ACC112 (cell line): ENCODE data around the gene CLNS1A.

Experiments
- H2AFZ ChIP-seq: fragments of 200-600 bp; sonication (generic); one replicate; pipeline ENCODE4 v1.6.0; 2017; ENCODE audit warnings: antibody characterized with exemption, low read length; ENCODE audit not compliant: unreplicated experiment
- H3K27ac ChIP-seq: fragments of 200-600 bp; sonication (generic); 2 replicates; pipeline ENCODE4 v1.5.1; 2014; ENCODE audit warnings: low read depth, mild to moderate bottlenecking, antibody characterized with exemption, low read length, moderate library complexity
- H3K27me3 ChIP-seq: fragments of 200-600 bp; sonication (generic); 2 replicates; pipeline ENCODE4 v1.6.1; 2014; ENCODE audit warnings: mild to moderate bottlenecking, antibody characterized with exemption, low read length, moderate library complexity, mixed read lengths; ENCODE audit not compliant: insufficient read depth
- H3K36me3 ChIP-seq: fragments of 200-600 bp; sonication (generic); 2 replicates; pipeline ENCODE4 v1.6.1; 2016; ENCODE audit warnings: mild to moderate bottlenecking, antibody characterized with exemption, low read length, moderate library complexity, mixed read lengths; ENCODE audit not compliant: insufficient read depth
- H3K4me1 ChIP-seq: fragments of 200-600 bp; sonication (generic); one replicate; pipeline ENCODE4 v1.6.1; 2016; ENCODE audit warnings: low read length, mixed read lengths; ENCODE audit not compliant: insufficient read depth, unreplicated experiment, control insufficient read depth
- H3K4me3 ChIP-seq: fragments of 200-600 bp; sonication (generic); 2 replicates; pipeline ENCODE4 v1.5.1; 2014; ENCODE audit warnings: mild to moderate bottlenecking, low read depth, low read length
- H3K79me2 ChIP-seq: fragments of 200-600 bp; sonication (generic); one replicate; pipeline ENCODE4 v1.6.0; 2016; ENCODE audit warnings: low read length; ENCODE audit not compliant: control insufficient read depth, unreplicated experiment, insufficient read depth

The CLNS1A gene

DNA sequence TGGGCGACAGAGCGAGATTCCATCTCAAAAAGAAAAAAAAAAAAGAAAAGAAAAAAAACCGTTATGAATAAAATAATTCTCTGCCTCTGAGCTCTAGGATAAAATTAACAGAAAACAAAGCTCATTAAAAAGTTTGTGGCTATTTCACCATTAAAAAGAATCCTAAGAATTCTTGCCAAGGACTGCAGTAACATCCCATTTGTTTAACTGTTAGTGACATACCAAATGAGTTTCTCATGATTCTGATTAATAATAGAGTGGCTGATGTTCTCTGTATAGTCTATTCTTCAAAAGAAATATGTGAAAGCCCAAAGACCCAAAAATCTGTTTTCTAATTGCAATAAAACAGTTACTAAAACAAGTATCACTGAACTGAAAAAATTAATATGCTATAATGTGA lies 19.7 kb downstream of the CLNS1A start:
- Histone ChIP-seq H3K36me3 (peaks cover 40% of the 10 kb centered on the region), H2AFZ (no peak overlapping the region), H3K79me2 (no peaks in the 10 kb centered on the region), H3K27me3 (no peaks in the 10 kb centered on the region), H3K27ac (no peak overlapping the region), H3K4me3 (no peak overlapping the region), H3K4me1 (peaks cover 7% of the 10 kb centered on the region)

DNA sequence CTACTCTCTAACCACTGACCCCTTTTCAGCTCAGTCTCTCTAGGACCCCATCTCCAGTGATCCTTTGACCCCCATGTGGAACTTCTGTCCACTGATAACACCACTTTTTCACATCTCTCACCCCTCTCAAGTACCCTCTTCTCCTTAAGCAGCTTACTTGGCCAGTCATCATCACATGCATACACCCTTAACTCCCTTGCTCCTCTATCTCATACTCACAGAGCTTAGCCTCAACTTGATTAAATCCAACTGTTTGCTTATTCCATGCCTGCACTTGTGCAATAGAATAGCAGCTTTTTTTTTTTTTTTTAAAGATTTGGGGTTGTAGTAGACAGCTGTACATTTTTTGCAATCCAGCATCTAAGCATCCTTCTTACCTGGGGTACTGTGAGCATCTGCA lies 25.7 kb downstream of the CLNS1A start:
- Histone ChIP-seq H3K27me3 (no peaks in the 10 kb centered on the region), H3K4me1 (no peaks in the 10 kb centered on the region), H2AFZ (no peak overlapping the region), H3K4me3 (no peak overlapping the region), H3K27ac (no peak overlapping the region), H3K79me2 (no peaks in the 10 kb centered on the region), H3K36me3 (peaks cover 39% of the 10 kb centered on the region)

GRCh38 chr11:77609234-77609633 lies 28.4 kb downstream of the CLNS1A start:
- Histone ChIP-seq H3K27me3 (no peaks in the 10 kb centered on the region), H3K4me1 (no peaks in the 10 kb centered on the region), H3K4me3 (no peak overlapping the region), H3K79me2 (no peaks in the 10 kb centered on the region), H3K27ac (no peak overlapping the region), H3K36me3 (peaks cover 21% of the 10 kb centered on the region; the same call in 1 of the 2 replicates), H2AFZ (no peak overlapping the region)

GRCh38 chr11:77604281-77604680 lies 33.3 kb downstream of the CLNS1A start:
- Histone ChIP-seq H2AFZ (no peak overlapping the region), H3K4me3 (no peak overlapping the region), H3K27ac (no peak overlapping the region), H3K79me2 (no peaks in the 10 kb centered on the region), H3K4me1 (peaks cover 23% of the 10 kb centered on the region), H3K27me3 (no peaks in the 10 kb centered on the region), H3K36me3 (peaks cover 2% of the 10 kb centered on the region; the same call in 1 of the 2 replicates)

- Histone ChIP-seq H3K4me1 (peaks cover 23% of the 10 kb centered on the region), H3K36me3 (no peaks in the 10 kb centered on the region), H3K27me3 (no peaks in the 10 kb centered on the region), H3K79me2 (no peaks in the 10 kb centered on the region), H3K4me3 (peak overlapping the region; percentile 14; the same call in 1 of the 2 replicates), H2AFZ (no peak overlapping the region), H3K27ac (peak overlapping the region; percentile 81)
These were observed 35.1 kb downstream of the CLNS1A start for GRCh38 chr11:77602381-77603088.

- Histone ChIP-seq H3K4me1 (peaks cover 16% of the 10 kb centered on the region), H2AFZ (no peak overlapping the region), H3K27ac (no peak overlapping the region), H3K27me3 (no peaks in the 10 kb centered on the region), H3K4me3 (no peak overlapping the region), H3K79me2 (no peaks in the 10 kb centered on the region), H3K36me3 (no peaks in the 10 kb centered on the region)
These were observed 39.4 kb downstream of the CLNS1A start for GRCh38 chr11:77598195-77598594.

- H3K36me3 ChIP-seq: no peaks in the 10 kb centered on the region
- H3K27ac ChIP-seq: no peak overlapping the region
- no peaks in the 10 kb centered on the region for H3K79me2 ChIP-seq
- H3K27me3 ChIP-seq: no peaks in the 10 kb centered on the region
- H2AFZ ChIP-seq: no peak overlapping the region
- H3K4me3 ChIP-seq: no peak overlapping the region
- peaks cover 1% of the 10 kb centered on the region for H3K4me1 ChIP-seq
These were observed 41.0 kb downstream of the CLNS1A start for GRCh38 chr11:77596626-77597025.

DNA sequence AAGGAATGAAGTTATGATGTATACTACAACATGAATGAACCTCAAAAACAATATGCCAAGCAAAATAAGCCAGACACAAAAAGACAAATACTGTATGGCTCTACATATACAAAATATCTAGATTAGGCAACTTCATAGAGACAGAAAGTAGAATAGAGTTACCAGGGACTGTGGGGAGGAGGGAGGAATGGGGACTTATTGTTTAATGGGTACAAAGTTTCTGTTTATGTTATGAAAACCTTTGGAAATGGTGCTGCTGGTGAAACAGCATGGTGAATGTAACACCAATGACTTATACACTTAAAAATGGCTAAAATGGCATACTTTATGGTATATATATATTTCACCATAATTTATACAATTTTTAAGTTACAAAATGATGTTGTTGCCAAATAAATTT lies 43.7 kb downstream of the CLNS1A start:
- H2AFZ ChIP-seq: no peak overlapping the region
- H3K4me3 ChIP-seq: no peak overlapping the region
- no peak overlapping the region for H3K27ac ChIP-seq

DNA sequence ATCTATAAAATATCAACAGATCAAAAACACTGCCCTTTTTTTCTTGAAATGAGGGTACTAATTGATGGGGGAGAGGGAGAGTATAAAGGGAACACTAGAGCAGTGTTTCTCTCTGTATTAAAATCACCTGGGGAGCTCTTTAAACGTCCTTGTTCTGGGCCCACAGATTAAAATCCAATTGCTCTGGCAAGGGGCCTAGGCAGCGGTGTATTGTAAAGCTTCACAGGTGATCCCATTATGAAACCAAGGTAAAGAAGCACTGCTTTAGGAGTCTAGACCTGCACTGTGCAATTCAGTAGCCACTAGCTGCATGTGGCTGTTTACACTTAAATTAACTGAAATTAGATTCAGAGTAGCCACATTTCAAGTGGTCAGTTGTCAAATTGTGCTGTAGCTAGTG lies 44.9 kb downstream of the CLNS1A start:
- Histone ChIP-seq H3K27me3 (no peaks in the 10 kb centered on the region), H2AFZ (no peak overlapping the region), H3K27ac (no peak overlapping the region), H3K4me3 (no peak overlapping the region), H3K79me2 (no peaks in the 10 kb centered on the region), H3K4me1 (peaks cover 10% of the 10 kb centered on the region), H3K36me3 (no peaks in the 10 kb centered on the region)

More for the DNA sequence above, 43.7 kb downstream of the CLNS1A start:
- no peaks in the 10 kb centered on the region for H3K79me2 ChIP-seq
- no peaks in the 10 kb centered on the region for H3K36me3 ChIP-seq
- no peaks in the 10 kb centered on the region for H3K27me3 ChIP-seq
- peaks cover 10% of the 10 kb centered on the region for H3K4me1 ChIP-seq

GRCh38 chr11:77590194-77590782 lies 47.3 kb downstream of the CLNS1A start:
- H3K36me3 ChIP-seq: no peaks in the 10 kb centered on the region
- peak overlapping the region; percentile 71 for H2AFZ ChIP-seq
- H3K27ac ChIP-seq: no peak overlapping the region
- no peaks in the 10 kb centered on the region for H3K27me3 ChIP-seq
- H3K79me2 ChIP-seq: no peaks in the 10 kb centered on the region
- peaks cover 10% of the 10 kb centered on the region for H3K4me1 ChIP-seq
- peak overlapping the region; percentile 90 for H3K4me3 ChIP-seq
